GM12801 (cell line): ENCODE measurements around the gene CFAP77.

Experiments used
- TF ChIP-seq, protein P1 (sequence below): IDR thresholded peaks from one replicate; pipeline ENCODE4 v1.5.1; 2011; ENCODE audit warnings: control low read depth; ENCODE audit not compliant: insufficient read length; ENCODE audit errors: extremely low read depth

CFAP77 gene

DNA sequence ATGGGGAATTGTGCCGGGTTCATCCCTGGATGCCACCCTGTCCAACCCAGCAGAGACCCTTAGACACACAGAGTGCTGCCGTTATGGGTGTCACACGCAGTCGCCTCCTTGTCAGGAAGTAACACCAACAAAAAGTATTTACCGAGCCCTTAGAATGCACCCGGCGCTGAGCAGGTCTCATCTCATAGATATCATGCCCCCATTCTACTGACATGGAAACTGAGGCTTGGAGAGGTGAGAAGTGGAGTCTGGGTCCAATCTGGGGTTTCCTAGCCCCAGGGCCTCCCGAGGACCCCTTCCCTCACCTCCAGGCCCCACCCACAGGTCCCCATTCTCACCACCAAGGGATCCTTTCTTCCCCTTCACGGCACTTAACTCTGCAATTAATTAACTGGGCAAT lies 135.6 kb downstream of the CFAP77 start:
- TF ChIP-seq, protein P1, sequence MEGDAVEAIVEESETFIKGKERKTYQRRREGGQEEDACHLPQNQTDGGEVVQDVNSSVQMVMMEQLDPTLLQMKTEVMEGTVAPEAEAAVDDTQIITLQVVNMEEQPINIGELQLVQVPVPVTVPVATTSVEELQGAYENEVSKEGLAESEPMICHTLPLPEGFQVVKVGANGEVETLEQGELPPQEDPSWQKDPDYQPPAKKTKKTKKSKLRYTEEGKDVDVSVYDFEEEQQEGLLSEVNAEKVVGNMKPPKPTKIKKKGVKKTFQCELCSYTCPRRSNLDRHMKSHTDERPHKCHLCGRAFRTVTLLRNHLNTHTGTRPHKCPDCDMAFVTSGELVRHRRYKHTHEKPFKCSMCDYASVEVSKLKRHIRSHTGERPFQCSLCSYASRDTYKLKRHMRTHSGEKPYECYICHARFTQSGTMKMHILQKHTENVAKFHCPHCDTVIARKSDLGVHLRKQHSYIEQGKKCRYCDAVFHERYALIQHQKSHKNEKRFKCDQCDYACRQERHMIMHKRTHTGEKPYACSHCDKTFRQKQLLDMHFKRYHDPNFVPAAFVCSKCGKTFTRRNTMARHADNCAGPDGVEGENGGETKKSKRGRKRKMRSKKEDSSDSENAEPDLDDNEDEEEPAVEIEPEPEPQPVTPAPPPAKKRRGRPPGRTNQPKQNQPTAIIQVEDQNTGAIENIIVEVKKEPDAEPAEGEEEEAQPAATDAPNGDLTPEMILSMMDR: no peak

DNA sequence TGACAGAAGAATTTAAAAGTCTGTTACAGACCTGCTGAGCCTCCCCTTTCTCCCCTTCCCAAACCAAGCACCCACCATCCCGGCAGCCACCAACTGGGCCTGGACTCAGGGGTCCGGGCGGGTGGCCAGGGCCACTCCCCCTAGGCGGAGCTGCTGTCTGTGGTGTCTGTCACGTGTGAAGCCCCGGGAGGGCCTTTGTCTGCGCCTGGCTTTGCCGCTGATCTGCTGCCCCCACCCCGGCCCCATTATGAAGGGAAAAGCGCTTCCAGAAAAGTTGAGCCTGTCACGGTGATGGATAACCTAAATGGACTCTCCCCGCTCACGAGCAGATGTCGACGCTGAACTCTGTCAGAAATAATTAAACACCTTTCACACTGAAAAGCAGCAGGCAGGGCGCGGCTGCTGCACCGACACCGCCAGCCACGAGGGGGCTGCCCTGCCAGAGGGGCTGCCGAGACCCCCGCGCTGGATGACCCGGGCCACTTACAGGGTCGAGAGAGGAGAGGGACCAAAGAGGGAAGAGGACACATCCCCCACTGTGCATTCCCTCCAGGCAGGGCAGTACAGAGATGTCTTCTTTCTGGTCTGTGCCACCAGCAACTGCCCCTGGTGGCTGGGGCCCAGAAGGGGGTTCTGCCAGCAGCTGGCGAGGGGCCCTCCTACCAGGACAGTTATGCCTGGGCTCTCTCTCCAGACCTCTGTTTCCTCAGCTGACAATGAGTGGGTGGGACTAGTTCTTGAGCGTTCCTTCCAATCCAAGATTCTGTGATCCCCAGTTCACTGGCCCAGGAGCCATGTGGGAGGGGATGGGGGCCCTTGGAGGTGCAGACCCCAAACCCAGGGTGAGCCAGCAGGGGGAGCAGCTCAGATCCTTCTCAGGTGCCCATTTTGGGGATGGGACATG lies 136.4 kb downstream of the CFAP77 start:
- TF ChIP-seq, protein P1: no peak

DNA sequence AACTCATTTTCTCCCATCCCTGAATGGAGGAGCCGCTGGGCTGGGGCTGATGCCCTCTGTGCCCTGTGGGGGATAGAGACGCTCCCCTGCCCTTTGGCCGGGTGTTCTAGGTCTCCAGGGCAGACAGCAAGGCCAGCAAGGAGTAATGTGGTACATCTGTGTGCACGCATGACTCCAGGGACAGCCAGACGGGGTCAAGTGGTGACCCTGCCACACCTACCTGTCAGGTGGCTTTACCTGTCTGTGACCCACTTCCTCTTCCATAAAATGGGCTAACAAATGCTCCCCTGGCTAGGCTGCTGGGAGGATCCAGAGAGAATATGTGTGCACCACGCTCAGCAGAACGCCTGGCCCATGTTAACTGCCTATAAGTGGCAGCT lies 137.0 kb downstream of the CFAP77 start:
- TF ChIP-seq, protein P1: no peak

DNA sequence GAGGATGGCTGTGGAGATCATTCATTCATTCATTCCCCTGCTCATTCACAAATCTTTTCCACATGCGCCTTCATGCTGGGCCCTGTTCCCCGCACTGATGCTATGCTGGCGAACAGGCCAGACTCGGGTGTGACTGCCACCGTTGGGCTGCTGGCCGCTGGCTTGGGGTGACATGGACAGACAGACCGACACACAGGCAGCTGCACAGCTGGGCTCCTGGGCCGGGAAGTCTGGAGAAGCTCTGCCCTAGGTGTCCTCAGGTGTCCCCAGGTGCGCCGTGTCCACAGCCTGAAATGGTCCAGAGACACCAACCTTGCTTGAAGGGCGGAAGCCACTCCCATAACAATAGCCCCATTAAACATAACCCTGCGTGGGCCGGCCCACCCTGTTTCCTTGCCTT lies 137.4 kb downstream of the CFAP77 start:
- TF ChIP-seq, protein P1: no peak

DNA sequence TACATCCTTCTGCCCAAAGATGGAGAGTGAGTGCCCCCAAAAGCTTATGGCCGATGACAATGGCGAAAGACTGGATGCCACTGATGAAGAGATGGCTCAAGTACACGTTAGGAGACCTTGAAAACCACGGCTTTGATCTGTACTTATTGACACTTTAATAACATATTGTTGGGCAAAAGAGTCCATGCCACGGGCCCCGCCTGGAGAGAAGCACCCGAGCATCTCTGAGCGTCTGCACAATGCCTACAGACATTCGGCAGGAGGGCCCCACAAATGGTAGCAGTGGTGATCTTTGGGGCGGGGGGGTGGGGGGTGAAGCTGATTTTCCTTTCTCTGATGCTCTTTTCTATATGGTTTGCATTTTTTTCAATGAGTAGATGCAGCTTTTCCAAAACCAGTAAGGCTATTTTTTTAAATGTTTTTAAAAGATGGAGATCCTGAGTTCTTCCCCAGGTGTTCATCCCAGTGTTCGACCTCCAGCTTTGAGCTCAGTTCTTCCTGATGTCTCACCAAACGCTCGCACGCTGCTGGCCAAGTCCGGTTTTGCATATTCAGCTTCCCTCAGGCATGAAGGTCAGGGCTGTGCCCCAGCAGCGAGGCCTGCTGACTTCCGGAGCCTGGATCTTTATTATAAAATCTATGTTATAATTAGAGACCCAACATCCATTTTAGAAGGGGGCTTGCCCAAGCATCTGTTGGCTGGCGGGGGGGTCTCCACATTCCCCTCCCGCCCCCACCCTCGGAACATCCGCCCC lies 138.1 kb downstream of the CFAP77 start:
- TF ChIP-seq, protein P1: no peak

DNA sequence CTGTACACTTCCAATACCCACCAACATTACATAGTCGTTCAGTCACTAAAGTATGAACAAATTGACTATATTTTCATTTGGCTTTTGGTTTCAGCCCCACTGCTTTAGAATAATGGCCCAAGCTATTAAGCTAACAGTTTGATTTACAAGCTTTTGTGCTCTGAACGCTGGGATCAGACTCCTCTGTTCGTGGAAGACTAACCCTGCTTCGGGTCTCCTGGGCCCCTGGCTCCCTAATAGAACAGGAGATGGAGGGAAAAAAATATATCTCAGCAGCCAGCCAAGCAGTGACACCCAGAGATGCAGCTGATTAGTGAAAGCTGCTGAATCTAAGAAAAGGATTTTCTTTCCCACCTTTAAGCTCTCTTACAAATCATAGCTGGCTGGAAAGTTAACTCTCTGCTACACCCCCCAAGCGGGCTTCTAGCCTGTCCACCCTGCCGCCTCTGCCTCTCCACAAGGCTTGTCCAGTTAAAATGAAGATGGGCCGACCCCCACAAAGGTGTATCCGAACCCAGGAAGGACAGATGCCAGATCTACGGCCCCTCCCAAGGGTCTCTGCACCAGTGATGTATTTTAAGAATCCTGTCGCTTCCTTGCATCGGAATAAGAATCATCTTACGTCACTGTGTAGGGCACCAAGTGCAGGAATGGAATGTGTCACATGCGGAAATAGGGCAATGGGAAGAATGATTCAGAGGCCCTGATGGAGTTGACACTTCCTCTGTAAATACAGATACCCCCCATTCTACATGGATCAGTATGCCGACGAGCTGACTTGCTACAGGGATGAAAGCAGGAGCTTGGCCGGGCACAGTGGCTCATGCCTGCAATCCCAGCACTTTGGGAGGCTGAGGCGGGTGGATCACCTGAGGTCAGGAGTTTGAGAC lies 139.0 kb downstream of the CFAP77 start:
- TF ChIP-seq, protein P1: no peak

DNA sequence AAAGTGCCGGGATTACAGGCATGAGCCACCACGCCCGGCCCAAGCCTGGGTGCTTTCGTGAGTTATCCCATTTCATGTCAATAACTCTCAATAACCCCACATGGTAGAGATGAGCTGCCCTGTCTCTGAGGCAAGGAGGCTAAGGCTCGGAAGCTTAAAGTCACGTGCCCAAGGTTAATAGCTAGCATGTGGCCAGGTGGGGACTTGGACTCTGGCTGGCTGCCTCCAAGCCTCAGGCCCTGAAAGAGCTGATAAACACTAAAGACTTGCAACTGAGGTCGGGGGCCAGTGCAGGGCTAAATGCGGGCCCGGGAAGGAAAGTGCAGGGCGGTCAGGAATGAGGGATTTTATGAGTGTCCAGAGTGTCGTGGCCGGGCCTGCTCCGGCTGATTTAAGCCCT lies 141.5 kb downstream of the CFAP77 start:
- TF ChIP-seq, protein P1: no peak
